Type B pancreatic cell (in vitro differentiated cells): ENCODE results near the gene CNST. TPM values are rescaled to one million over a fixed set of nuclear protein-coding genes. Genes with fewer than 3 reads are reported as not detected.
"Not testable (repeated sequence)": the region's sequence is repeated elsewhere in the genome, so short reads cannot be mapped to it uniquely, and the experiment has no call there.

ENCODE experiments used
- DNase-seq: peaks from one replicate; pipeline ENCODE4 v3.0.0; 2021; ENCODE audit warnings: mixed read lengths; ENCODE audit not compliant: unreplicated experiment; ENCODE audit errors: extremely low spot score
- H3K27ac Mint-ChIP-seq: 2 replicates; pipeline ENCODE4 v1.8.0; 2021; ENCODE audit warnings: mild to moderate bottlenecking, mixed read lengths
- H3K27me3 Mint-ChIP-seq: 2 replicates; pipeline ENCODE4 v1.8.0; 2021; ENCODE audit warnings: mixed read lengths
- H3K36me3 Mint-ChIP-seq: 2 replicates; pipeline ENCODE4 v1.8.0; 2021; ENCODE audit warnings: mixed read lengths
- H3K4me1 Mint-ChIP-seq: one replicate; pipeline ENCODE4 v1.8.0; 2021; ENCODE audit warnings: mixed read lengths; ENCODE audit not compliant: unreplicated experiment
- H3K4me3 Mint-ChIP-seq: 2 replicates; pipeline ENCODE4 v1.8.0; 2021; ENCODE audit warnings: mild to moderate bottlenecking, mixed read lengths
- H3K9me3 Mint-ChIP-seq: 2 replicates; pipeline ENCODE4 v1.8.0; 2021; ENCODE audit warnings: mixed read lengths
- CTCF ChIP-seq: fragments of 200-600 bp; sonication (generic); conservative IDR thresholded peaks from 2 replicates; pipeline ENCODE4 v1.5.0; 2021; ENCODE audit warnings: antibody characterized with exemption, mild to moderate bottlenecking
- total RNA-seq: library from RNA; stranded (reverse); gene quantifications from 2 replicates; pipeline ENCODE4 v1.2.1, GENCODE V29; 2021; ENCODE audit warnings: low replicate concordance

Gene CNST
- total RNA-seq, 1 donor from 2014 or later = 17.9 TPM

- H3K9me3 Mint-ChIP-seq = no peaks in the 10 kb centered on the region
- no peak overlapping the region for H3K4me3 Mint-ChIP-seq
- no peak overlapping the region for H3K27ac Mint-ChIP-seq
- no peak for TF ChIP-seq CTCF
- H3K36me3 Mint-ChIP-seq = peaks cover 19% of the 10 kb centered on the region
- no peaks in the 10 kb centered on the region for H3K4me1 Mint-ChIP-seq
- no peaks in the 10 kb centered on the region for H3K27me3 Mint-ChIP-seq
- no peak for DNase-seq
Measured at GRCh38 chr1:246559310-246559709, 6.9 kb upstream of the CNST start.

- peaks cover 11% of the 10 kb centered on the region for H3K36me3 Mint-ChIP-seq
- not testable (repeated sequence) for H3K4me3 Mint-ChIP-seq, H3K27ac Mint-ChIP-seq, H3K4me1 Mint-ChIP-seq, H3K9me3 Mint-ChIP-seq, H3K27me3 Mint-ChIP-seq, DNase-seq
Measured at GRCh38 chr1:246560833-246561232, 5.4 kb upstream of the CNST start.

GRCh38 chr1:246564839-246565750 is 1.2 kb upstream of the CNST start:
- peak overlapping the region; percentile 98 for H3K4me3 Mint-ChIP-seq
- no peaks in the 10 kb centered on the region for H3K36me3 Mint-ChIP-seq
- no peak for DNase-seq
- H3K27me3 Mint-ChIP-seq = no peaks in the 10 kb centered on the region
- TF ChIP-seq CTCF = no peak
- peak overlapping the region; percentile 97 for H3K27ac Mint-ChIP-seq
- H3K4me1 Mint-ChIP-seq = peaks cover 15% of the 10 kb centered on the region
- H3K9me3 Mint-ChIP-seq = no peaks in the 10 kb centered on the region

- peaks cover 15% of the 10 kb centered on the region for H3K4me1 Mint-ChIP-seq
- no peak for TF ChIP-seq CTCF
- H3K36me3 Mint-ChIP-seq = no peaks in the 10 kb centered on the region
- DNase-seq = peak; percentile 73
- no peaks in the 10 kb centered on the region for H3K9me3 Mint-ChIP-seq
- no peaks in the 10 kb centered on the region for H3K27me3 Mint-ChIP-seq
- H3K27ac Mint-ChIP-seq = peak overlapping the region; percentile 97
- H3K4me3 Mint-ChIP-seq = peak overlapping the region; percentile 98
Measured at GRCh38 chr1:246565751-246566127, 517 bp upstream of the CNST start.

- no peak for DNase-seq
Measured at GRCh38 chr1:246566813-246567645, 773 bp downstream of the CNST start.

More at GRCh38 chr1:246566813-246567645, 773 bp downstream of the CNST start:
- Mint-ChIP-seq H3K36me3 (no peaks in the 10 kb centered on the region), H3K4me1 (peaks cover 15% of the 10 kb centered on the region), H3K9me3 (no peaks in the 10 kb centered on the region), H3K27me3 (no peaks in the 10 kb centered on the region), H3K4me3 (peak overlapping the region; percentile 98), H3K27ac (peak overlapping the region; percentile 94)
- TF ChIP-seq CTCF = no peak
